OCI-LY3 (cell line): ENCODE data around the gene TPRG1.

Experiments used
- H2AFZ ChIP-seq: fragments of 200-600, 300-600 bp; shearing (Covaris generic); 2 replicates; pipeline ENCODE4 v1.6.0; 2014; ENCODE audit warnings: antibody characterized with exemption, low read depth, low read length
- H3K27ac ChIP-seq: fragments of 200-600, 300-600 bp; sonication (generic); 2 replicates; pipeline ENCODE4 v1.5.1; 2014; ENCODE audit warnings: mild to moderate bottlenecking, low read length, moderate library complexity, mixed read lengths
- H3K27me3 ChIP-seq: fragments of 200-600, 300-600 bp; sonication (generic); 2 replicates; pipeline ENCODE4 v1.6.1; 2014; ENCODE audit warnings: low read depth, low read length, mixed read lengths
- H3K36me3 ChIP-seq: fragments of 200-600, 300-600 bp; sonication (generic); replicated peaks from 2 replicates; pipeline ENCODE3; 2014; ENCODE audit warnings: low read depth, low read length, mixed read lengths
- H3K4me1 ChIP-seq: fragments of 300-600, 200-600 bp; sonication (generic); 2 replicates; pipeline ENCODE4 v1.6.1; 2014; ENCODE audit warnings: low read length, mixed read lengths
- H3K4me2 ChIP-seq: fragments of 200-600, 300-600 bp; sonication (generic); 2 replicates; pipeline ENCODE4 v1.6.1; 2014; ENCODE audit warnings: low read length, mixed read lengths
- H3K4me3 ChIP-seq: fragments of 300-600, 200-600 bp; sonication (generic); 2 replicates; pipeline ENCODE4 v1.5.1; 2014; ENCODE audit warnings: antibody characterized with exemption, mild to moderate bottlenecking, low read length, moderate library complexity
- H3K79me2 ChIP-seq: fragments of 300-600, 200-600 bp; shearing (Covaris generic); 2 replicates; pipeline ENCODE4 v1.6.1; 2014; ENCODE audit warnings: mild to moderate bottlenecking, low read length, mixed read lengths
- H3K9ac ChIP-seq: fragments of 300-600, 200-600 bp; shearing (Covaris generic); 2 replicates; pipeline ENCODE4 v1.6.0; 2014; ENCODE audit warnings: mild to moderate bottlenecking, low read length, moderate library complexity
- H3K9me3 ChIP-seq: fragments of 200-600, 300-600 bp; shearing (Covaris generic); 2 replicates; pipeline ENCODE4 v1.6.1; 2014; ENCODE audit warnings: low read length, mixed read lengths; ENCODE audit not compliant: insufficient read depth
- H4K20me1 ChIP-seq: fragments of 200-600, 300-600 bp; sonication (generic); 2 replicates; pipeline ENCODE4 v1.6.1; 2016; ENCODE audit warnings: low read length, mixed read lengths; ENCODE audit not compliant: insufficient read depth
- CTCF ChIP-seq: fragments of 200-600, 300-600 bp; sonication (generic); IDR thresholded peaks from 2 replicates; pipeline ENCODE4 v1.5.1; 2014; ENCODE audit warnings: antibody characterized with exemption, low read length, low read depth
- EZH2phosphoT487 ChIP-seq: fragments of 200-600 bp; shearing (Covaris generic); IDR thresholded peaks from 2 replicates; pipeline ENCODE4 v1.6.1; 2018; ENCODE audit warnings: antibody characterized with exemption, mixed run types, low read depth

The TPRG1 gene

DNA sequence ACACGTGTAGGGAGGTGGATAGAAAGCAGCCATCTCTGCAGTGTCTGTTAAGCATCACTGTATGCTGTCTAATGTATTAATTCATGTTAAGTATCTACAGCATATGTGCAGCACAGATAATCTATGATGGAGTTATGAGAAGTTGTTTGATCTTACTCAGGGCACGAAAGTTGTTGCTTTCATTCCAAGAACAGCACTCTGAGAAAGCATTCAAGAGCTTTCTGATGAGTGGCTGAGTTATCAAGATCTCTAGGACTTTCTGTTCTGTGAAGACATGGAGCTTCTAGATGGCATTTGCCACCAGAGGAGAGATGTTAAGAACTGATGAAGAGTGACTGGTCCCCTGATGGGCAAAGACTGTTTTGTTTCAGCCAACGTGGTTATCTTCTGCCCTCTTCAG is 22.6 kb upstream of the TPRG1 start:
- no peak overlapping the region for H2AFZ ChIP-seq
- no peaks in the 10 kb centered on the region for H3K9me3 ChIP-seq
- H3K27ac ChIP-seq = no peak overlapping the region
- H3K36me3 ChIP-seq = no peaks in the 10 kb centered on the region
- H4K20me1 ChIP-seq = no peaks in the 10 kb centered on the region
- no peaks in the 10 kb centered on the region for H3K27me3 ChIP-seq
- no peak for TF ChIP-seq EZH2phosphoT487
- no peak for TF ChIP-seq CTCF
- H3K9ac ChIP-seq = no peak overlapping the region
- H3K4me1 ChIP-seq = peaks cover 16% of the 10 kb centered on the region
- no peak overlapping the region for H3K4me2 ChIP-seq
- no peaks in the 10 kb centered on the region for H3K79me2 ChIP-seq
- H3K4me3 ChIP-seq = no peak overlapping the region

DNA sequence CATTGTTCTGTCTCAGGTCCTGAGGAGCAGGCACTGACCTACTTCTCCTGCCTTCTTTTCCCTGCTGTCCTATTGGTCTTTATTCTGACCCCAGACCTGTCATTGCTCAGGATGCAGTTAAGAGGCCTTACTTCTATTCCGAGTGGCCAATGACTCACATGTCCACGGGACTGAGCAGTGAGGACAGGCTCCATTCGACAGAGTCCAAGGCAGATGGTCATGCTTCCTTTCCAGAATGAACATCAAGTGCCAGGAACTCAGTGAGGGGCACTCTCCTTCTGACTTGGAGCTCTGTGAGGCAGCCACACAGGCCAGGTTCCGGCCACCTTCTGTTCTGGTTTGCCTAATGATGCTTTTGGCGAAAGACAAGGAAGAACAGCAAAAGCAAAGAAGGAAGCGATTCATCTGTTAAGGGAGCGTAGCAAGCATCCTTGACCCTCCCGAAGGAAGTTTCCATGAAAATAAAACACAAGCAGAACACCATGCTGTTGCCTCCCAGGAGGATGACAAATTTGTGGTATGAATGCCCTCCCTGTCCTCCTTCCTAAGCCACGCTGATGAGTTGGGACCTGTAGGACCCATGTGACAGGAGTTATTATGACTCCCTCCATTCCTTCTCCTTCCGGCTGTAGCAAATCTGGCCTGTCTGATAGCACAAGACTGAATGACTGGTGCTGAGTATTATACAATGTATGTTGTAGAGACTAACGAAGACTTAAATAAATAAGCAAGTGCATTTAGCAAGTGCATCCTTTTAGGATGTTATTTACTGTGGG is 14.4 kb upstream of the TPRG1 start:
- Histone ChIP-seq H4K20me1 (no peaks in the 10 kb centered on the region), H3K36me3 (no peaks in the 10 kb centered on the region), H3K9ac (no peak overlapping the region), H3K4me2 (no peak overlapping the region), H3K4me3 (no peak overlapping the region), H3K27ac (no peak overlapping the region), H3K27me3 (0 out of 2 replicates have a peak, but pooled peaks cover 5% of the 10 kb centered on the region), H3K9me3 (no peaks in the 10 kb centered on the region), H3K79me2 (no peaks in the 10 kb centered on the region), H2AFZ (no peak overlapping the region), H3K4me1 (no peaks in the 10 kb centered on the region)
- TF ChIP-seq CTCF (no peak), EZH2phosphoT487 (no peak)

- no peaks in the 10 kb centered on the region for H3K4me1 ChIP-seq
- no peaks in the 10 kb centered on the region for H4K20me1 ChIP-seq
- TF ChIP-seq EZH2phosphoT487 = no peak
- no peak for TF ChIP-seq CTCF
- no peak overlapping the region for H3K9ac ChIP-seq
- no peaks in the 10 kb centered on the region for H3K79me2 ChIP-seq
- H2AFZ ChIP-seq = no peak overlapping the region
- no peak overlapping the region for H3K4me3 ChIP-seq
- no peak overlapping the region for H3K4me2 ChIP-seq
- no peak overlapping the region for H3K27ac ChIP-seq
- 0 out of 2 replicates have a peak, but pooled peaks cover 5% of the 10 kb centered on the region for H3K27me3 ChIP-seq
- H3K36me3 ChIP-seq = no peaks in the 10 kb centered on the region
- no peaks in the 10 kb centered on the region for H3K9me3 ChIP-seq
Observed at GRCh38 chr3:189158034-189158433, 13.7 kb upstream of the TPRG1 start.

- Histone ChIP-seq H3K9ac (no peak overlapping the region), H3K27ac (no peak overlapping the region), H3K4me3 (no peak overlapping the region), H4K20me1 (no peaks in the 10 kb centered on the region), H3K27me3 (0 out of 2 replicates have a peak, but pooled peaks cover 5% of the 10 kb centered on the region), H3K79me2 (no peaks in the 10 kb centered on the region), H3K4me2 (no peak overlapping the region), H2AFZ (no peak overlapping the region), H3K4me1 (no peaks in the 10 kb centered on the region), H3K36me3 (no peaks in the 10 kb centered on the region), H3K9me3 (no peaks in the 10 kb centered on the region)
- no peak for TF ChIP-seq EZH2phosphoT487
- TF ChIP-seq CTCF = no peak
Observed at GRCh38 chr3:189160519-189161309, 11.1 kb upstream of the TPRG1 start.
